Measurements from ENCODE around the gene SCFD2.

GRCh38 chr4:52823702-52824092, 542.2 kb downstream of the SCFD2 start:
- no peak for TF ChIP-seq CTCF (IDR thresholded peaks at IDR 0.05)
- TF ChIP-seq POLR2A (IDR thresholded peaks at IDR 0.05) = no peak
